GM20000 (cell line): ENCODE results near the gene OLFML3.

Experiments
- DNase-seq: peaks from one replicate; pipeline ENCODE4 v3.0.0; 2012; ENCODE audit warnings: low spot score
- CTCF ChIP-seq: IDR thresholded peaks from 2 replicates; pipeline ENCODE4 v1.5.1; 2012; ENCODE audit warnings: mild to moderate bottlenecking, control low read depth; ENCODE audit errors: extremely low read depth, missing control alignments

OLFML3 gene

GRCh38 chr1:114022877-114023276 lies 43.6 kb downstream of the OLFML3 start:
- no peak for DNase-seq
- TF ChIP-seq CTCF: no peak

- no peak for DNase-seq
These were observed 44.1 kb downstream of the OLFML3 start for GRCh38 chr1:114023377-114023776.

GRCh38 chr1:114024049-114024448 lies 44.8 kb downstream of the OLFML3 start:
- DNase-seq: no peak
- no peak for TF ChIP-seq CTCF

More at GRCh38 chr1:114023377-114023776, 44.1 kb downstream of the OLFML3 start:
- TF ChIP-seq CTCF: no peak

- DNase-seq: no peak
- no peak for TF ChIP-seq CTCF
These were observed 46.5 kb downstream of the OLFML3 start for GRCh38 chr1:114025609-114026401.

GRCh38 chr1:114026797-114027196 lies 47.5 kb downstream of the OLFML3 start:
- no peak for DNase-seq
- TF ChIP-seq CTCF: no peak
